ENCODE measurements around the gene ZACN.
"Not testable (repeated sequence)": the region's sequence is repeated elsewhere in the genome, so short reads cannot be mapped to it uniquely, and the experiment has no call there.

The ZACN gene

GRCh38 chr17:76050538-76051467 lies 28.2 kb upstream of the ZACN start:
- Histone ChIP-seq H3K9ac (ENCODE audit: insufficient read length) (no peak overlapping the region), H3K27ac (peak overlapping the region; percentile 31; the same call in 1 of the 2 replicates), H3K4me3 (no peak overlapping the region), H3K36me3 (ENCODE audit: insufficient read depth, low read length) (peaks cover 74% of the 10 kb centered on the region), H3K9me3 (ENCODE audit: low read depth, low read length) (no peaks in the 10 kb centered on the region)
- TF ChIP-seq EZH2 (IDR thresholded peaks at IDR 0.05) (no peak), FOXP2 (optimal IDR thresholded peaks at IDR 0.05; ENCODE audit: control extremely low read depth, extremely low read length, insufficient read depth) (no peak), POLR2AphosphoS5 (IDR thresholded peaks at IDR 0.05; ENCODE audit: borderline replicate concordance, low read depth, low read length) (no peak)
- DNase-seq (ENCODE audit: low read depth, low spot score) = no peak

- H3K9ac ChIP-seq (ENCODE audit: insufficient read length) = no peak overlapping the region
- H3K36me3 ChIP-seq (ENCODE audit: insufficient read depth, low read length) = peaks cover 75% of the 10 kb centered on the region
- no peak for TF ChIP-seq EZH2 (IDR thresholded peaks at IDR 0.05)
- TF ChIP-seq POLR2AphosphoS5 (IDR thresholded peaks at IDR 0.05; ENCODE audit: borderline replicate concordance, low read depth, low read length) = no peak
- no peak for TF ChIP-seq FOXP2 (optimal IDR thresholded peaks at IDR 0.05; ENCODE audit: control extremely low read depth, extremely low read length, insufficient read depth)
- no peak overlapping the region for H3K4me3 ChIP-seq
- H3K9me3 ChIP-seq (ENCODE audit: low read depth, low read length) = no peaks in the 10 kb centered on the region
- DNase-seq (ENCODE audit: low read depth, low spot score) = no peak
- no peak overlapping the region for H3K27ac ChIP-seq
Observed at GRCh38 chr17:76051561-76051960, 27.4 kb upstream of the ZACN start.

GRCh38 chr17:76053246-76054111 lies 25.5 kb upstream of the ZACN start:
- H3K9ac ChIP-seq (ENCODE audit: insufficient read length) = no peak overlapping the region
- no peak overlapping the region for H3K4me3 ChIP-seq
- no peaks in the 10 kb centered on the region for H3K9me3 ChIP-seq (ENCODE audit: low read depth, low read length)
- H3K27ac ChIP-seq = no peak overlapping the region
- H3K36me3 ChIP-seq (ENCODE audit: insufficient read depth, low read length) = peaks cover 75% of the 10 kb centered on the region
- DNase-seq (ENCODE audit: low read depth, low spot score) = no peak
- no peak for TF ChIP-seq POLR2AphosphoS5 (IDR thresholded peaks at IDR 0.05; ENCODE audit: borderline replicate concordance, low read depth, low read length)
- TF ChIP-seq FOXP2 (optimal IDR thresholded peaks at IDR 0.05; ENCODE audit: control extremely low read depth, extremely low read length, insufficient read depth) = no peak
- TF ChIP-seq EZH2 (IDR thresholded peaks at IDR 0.05) = no peak

GRCh38 chr17:76054112-76054476 lies 24.9 kb upstream of the ZACN start:
- H3K27ac ChIP-seq = no peak overlapping the region
- peaks cover 75% of the 10 kb centered on the region for H3K36me3 ChIP-seq (ENCODE audit: insufficient read depth, low read length)
- TF ChIP-seq FOXP2 (optimal IDR thresholded peaks at IDR 0.05; ENCODE audit: control extremely low read depth, extremely low read length, insufficient read depth) (no peak), EZH2 (IDR thresholded peaks at IDR 0.05) (no peak), POLR2AphosphoS5 (IDR thresholded peaks at IDR 0.05; ENCODE audit: borderline replicate concordance, low read depth, low read length) (no peak)
- no peak overlapping the region for H3K9ac ChIP-seq (ENCODE audit: insufficient read length)
- H3K4me3 ChIP-seq = no peak overlapping the region
- H3K9me3 ChIP-seq (ENCODE audit: low read depth, low read length) = no peaks in the 10 kb centered on the region
- DNase-seq (ENCODE audit: low read depth, low spot score) = no peak

GRCh38 chr17:76056882-76057281 lies 22.1 kb upstream of the ZACN start:
- Histone ChIP-seq H3K9ac (ENCODE audit: insufficient read length) (no peak overlapping the region), H3K9me3 (ENCODE audit: low read depth, low read length) (no peaks in the 10 kb centered on the region), H3K4me3 (no peak overlapping the region), H3K36me3 (ENCODE audit: insufficient read depth, low read length) (peaks cover 72% of the 10 kb centered on the region), H3K27ac (no peak overlapping the region)
- DNase-seq (ENCODE audit: low read depth, low spot score) = no peak
- no peak for TF ChIP-seq POLR2AphosphoS5 (IDR thresholded peaks at IDR 0.05; ENCODE audit: borderline replicate concordance, low read depth, low read length)
- TF ChIP-seq EZH2 (IDR thresholded peaks at IDR 0.05) = no peak

GRCh38 chr17:76058264-76058663 lies 20.7 kb upstream of the ZACN start:
- DNase-seq (ENCODE audit: low read depth, low spot score); H3K27ac ChIP-seq; H3K4me3 ChIP-seq; H3K9me3 ChIP-seq (ENCODE audit: low read depth, low read length); H3K9ac ChIP-seq (ENCODE audit: insufficient read length): not testable (repeated sequence)
- peaks cover 75% of the 10 kb centered on the region for H3K36me3 ChIP-seq (ENCODE audit: insufficient read depth, low read length)

- Histone ChIP-seq H3K27ac (no peak overlapping the region), H3K9ac (ENCODE audit: insufficient read length) (no peak overlapping the region), H3K36me3 (ENCODE audit: insufficient read depth, low read length) (peaks cover 82% of the 10 kb centered on the region), H3K9me3 (ENCODE audit: low read depth, low read length) (no peaks in the 10 kb centered on the region), H3K4me3 (no peak overlapping the region)
- DNase-seq (ENCODE audit: low read depth, low spot score) = no peak
- TF ChIP-seq EZH2 (IDR thresholded peaks at IDR 0.05) = no peak
- TF ChIP-seq FOXP2 (optimal IDR thresholded peaks at IDR 0.05; ENCODE audit: control extremely low read depth, extremely low read length, insufficient read depth) = no peak
- TF ChIP-seq POLR2AphosphoS5 (IDR thresholded peaks at IDR 0.05; ENCODE audit: borderline replicate concordance, low read depth, low read length) = no peak
Observed at GRCh38 chr17:76063875-76064546, 15.0 kb upstream of the ZACN start.

- no peak for TF ChIP-seq POLR2AphosphoS5 (IDR thresholded peaks at IDR 0.05; ENCODE audit: borderline replicate concordance, low read depth, low read length)
- no peak for TF ChIP-seq FOXP2 (optimal IDR thresholded peaks at IDR 0.05; ENCODE audit: control extremely low read depth, extremely low read length, insufficient read depth)
- no peak for TF ChIP-seq EZH2 (IDR thresholded peaks at IDR 0.05)
- Histone ChIP-seq H3K9ac (ENCODE audit: insufficient read length) (no peak overlapping the region), H3K9me3 (ENCODE audit: low read depth, low read length) (no peaks in the 10 kb centered on the region), H3K27ac (no peak overlapping the region), H3K4me3 (no peak overlapping the region), H3K36me3 (ENCODE audit: insufficient read depth, low read length) (peaks cover 72% of the 10 kb centered on the region)
- no peak for DNase-seq (ENCODE audit: low read depth, low spot score)
Observed at GRCh38 chr17:76065775-76066174, 13.2 kb upstream of the ZACN start.

All from SK-N-MC (cell line).